K562 treated with DMSO at 1 percent for 48 hours (cell line): Measurements from ENCODE around the gene PHC2. TPM values are rescaled to one million over a fixed set of nuclear protein-coding genes. Genes with fewer than 3 reads are reported as not detected.

ENCODE experiments used
- total RNA-seq: library from RNA; unstranded; fragments of 300-600 nt; gene quantifications from 2 replicates; pipeline ENCODE4 v1.2.3, GENCODE V29; 2022; ENCODE audit warnings: low replicate concordance; ENCODE audit errors: extremely low read depth

The PHC2 gene, protein sequence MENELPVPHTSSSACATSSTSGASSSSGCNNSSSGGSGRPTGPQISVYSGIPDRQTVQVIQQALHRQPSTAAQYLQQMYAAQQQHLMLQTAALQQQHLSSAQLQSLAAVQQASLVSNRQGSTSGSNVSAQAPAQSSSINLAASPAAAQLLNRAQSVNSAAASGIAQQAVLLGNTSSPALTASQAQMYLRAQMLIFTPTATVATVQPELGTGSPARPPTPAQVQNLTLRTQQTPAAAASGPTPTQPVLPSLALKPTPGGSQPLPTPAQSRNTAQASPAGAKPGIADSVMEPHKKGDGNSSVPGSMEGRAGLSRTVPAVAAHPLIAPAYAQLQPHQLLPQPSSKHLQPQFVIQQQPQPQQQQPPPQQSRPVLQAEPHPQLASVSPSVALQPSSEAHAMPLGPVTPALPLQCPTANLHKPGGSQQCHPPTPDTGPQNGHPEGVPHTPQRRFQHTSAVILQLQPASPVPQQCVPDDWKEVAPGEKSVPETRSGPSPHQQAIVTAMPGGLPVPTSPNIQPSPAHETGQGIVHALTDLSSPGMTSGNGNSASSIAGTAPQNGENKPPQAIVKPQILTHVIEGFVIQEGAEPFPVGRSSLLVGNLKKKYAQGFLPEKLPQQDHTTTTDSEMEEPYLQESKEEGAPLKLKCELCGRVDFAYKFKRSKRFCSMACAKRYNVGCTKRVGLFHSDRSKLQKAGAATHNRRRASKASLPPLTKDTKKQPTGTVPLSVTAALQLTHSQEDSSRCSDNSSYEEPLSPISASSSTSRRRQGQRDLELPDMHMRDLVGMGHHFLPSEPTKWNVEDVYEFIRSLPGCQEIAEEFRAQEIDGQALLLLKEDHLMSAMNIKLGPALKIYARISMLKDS
- total RNA-seq, result not detected in 2 replicates

DNA sequence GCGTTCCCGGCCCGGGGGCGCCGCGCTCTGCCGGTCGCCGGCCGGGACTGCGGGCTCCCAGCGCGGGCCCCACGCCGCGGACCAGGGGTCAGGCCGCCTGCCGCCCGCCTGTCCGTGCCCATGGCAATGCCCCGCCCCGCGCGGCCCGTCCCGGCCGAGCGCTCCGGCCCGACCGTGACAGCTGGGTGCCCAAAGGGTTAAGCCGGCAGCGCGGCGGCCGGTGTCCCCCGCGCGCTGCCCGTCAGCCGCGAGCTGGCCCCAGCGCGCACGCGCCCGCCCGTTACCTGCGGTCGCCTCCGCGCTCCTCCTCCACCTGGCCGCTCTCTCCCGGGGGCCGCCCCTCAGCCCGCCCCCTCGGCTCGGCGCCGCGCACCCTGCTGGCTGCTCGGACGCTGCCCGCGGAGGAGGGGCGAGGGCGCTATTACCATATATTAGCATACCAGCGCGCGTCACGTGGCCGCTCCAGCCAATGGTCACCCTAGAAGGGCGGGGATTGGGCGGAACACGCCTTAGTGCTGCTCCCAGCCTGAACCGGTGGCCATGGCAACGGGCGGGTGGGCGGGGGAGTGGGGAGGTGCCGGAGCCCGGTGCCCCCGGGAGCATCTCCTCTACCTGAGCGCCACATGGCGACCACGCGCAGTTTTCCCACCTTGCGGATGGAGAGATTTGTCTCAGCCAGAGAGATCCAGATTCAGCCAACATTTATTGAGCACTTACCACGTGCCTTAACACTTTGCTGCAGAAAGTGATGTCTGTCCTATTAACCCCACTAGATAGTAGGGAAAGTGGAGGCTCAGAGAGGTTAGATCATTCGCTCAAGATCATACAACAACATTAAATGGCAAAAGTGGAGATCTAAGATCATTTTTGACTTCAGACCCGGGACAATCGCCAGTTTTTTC lies at the start of gene PHC2:
Gene PHC2, minus strand, starts transcription at position 404 of the 902 bp plus-strand sequence. CDS start 55,556 bp downstream, outside the sequence.

DNA sequence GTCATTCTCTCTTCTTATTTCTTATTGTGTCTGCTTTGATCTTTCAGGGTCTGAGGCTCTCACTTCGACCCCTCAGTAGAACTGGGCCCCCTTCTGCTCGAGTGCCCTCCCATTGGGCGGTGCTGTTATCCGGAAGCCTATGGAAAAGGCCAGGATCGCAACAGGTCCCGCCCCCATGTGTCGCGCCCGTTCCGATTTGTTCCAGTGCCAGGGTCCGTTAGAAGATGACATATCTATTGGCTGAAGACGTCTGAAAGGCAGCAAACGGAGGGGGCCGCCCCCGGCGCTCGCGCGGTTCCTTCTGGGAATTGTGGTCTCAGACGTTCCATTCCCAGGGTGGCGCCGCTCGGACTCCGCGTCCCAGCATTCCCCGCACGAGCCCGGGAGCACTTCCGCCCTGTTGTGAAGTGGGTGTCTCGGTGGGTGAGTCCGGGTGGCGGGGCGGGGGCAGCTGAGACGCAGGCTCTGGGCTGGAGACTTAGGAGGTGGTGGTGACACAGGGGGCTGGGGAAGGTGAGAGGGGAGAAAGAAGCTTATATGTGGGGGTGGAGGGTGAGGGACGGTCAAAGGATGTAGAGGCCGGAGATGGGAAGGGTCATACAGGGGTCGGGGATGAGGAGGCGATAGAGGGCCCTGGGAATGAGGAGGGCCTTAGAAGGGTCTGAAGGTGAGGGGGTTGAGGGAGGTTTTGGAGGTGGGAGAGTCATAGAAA lies 41.5 kb upstream of the PHC2 start, which contains the start of gene ZSCAN20:
Gene ZSCAN20, plus strand, starts transcription at position 377 of the 712 bp plus-strand sequence. CDS start 6,644 bp downstream, outside the sequence.

DNA sequence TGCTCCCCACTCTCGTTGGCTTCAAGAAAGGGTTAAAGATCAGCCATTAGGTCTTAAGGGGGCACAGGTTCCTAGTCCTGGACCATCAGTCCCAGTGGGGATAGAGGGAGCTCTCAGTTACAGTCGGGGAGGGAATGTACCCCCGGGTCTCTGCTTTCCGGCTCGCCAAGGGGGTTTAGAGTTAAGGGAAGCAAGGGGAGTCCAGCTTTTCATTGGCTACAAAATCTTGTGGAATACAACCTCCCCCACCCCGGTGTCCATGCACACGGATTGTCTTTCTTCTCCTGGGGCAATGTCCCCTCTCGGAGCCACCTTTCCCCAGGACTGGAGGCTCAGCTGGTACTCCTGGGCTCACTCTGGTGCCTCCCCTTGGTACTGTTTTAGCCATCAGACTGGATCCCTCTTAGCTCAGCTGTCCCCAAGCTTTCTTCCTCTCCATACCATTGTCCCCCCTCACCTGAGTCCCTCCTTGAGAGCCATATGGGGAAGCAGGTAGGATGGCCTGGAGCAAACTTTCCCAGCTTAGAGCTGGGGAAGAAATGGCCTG lies 110.2 kb downstream of the PHC2 start, which contains the start of gene A3GALT2:
Gene A3GALT2, minus strand, starts transcription at position 480 of the 547 bp plus-strand sequence. Its CDS starts 0 bp downstream, at position 480.

Other genes starting within 250 kb of the PHC2 start
- gene TRIM62, start 249.1 kb downstream of the PHC2 start, total RNA-seq, result not detected in 2 replicates
- not detected in 2 replicates for gene ZNF362, start 174.6 kb downstream of the PHC2 start, total RNA-seq
- gene A3GALT2, start 110.0 kb downstream of the PHC2 start, total RNA-seq, result not detected in 2 replicates
- not detected in 2 replicates for gene ZSCAN20, start 41.5 kb upstream of the PHC2 start, total RNA-seq